ENCODE data around the gene GET3.

DNA sequence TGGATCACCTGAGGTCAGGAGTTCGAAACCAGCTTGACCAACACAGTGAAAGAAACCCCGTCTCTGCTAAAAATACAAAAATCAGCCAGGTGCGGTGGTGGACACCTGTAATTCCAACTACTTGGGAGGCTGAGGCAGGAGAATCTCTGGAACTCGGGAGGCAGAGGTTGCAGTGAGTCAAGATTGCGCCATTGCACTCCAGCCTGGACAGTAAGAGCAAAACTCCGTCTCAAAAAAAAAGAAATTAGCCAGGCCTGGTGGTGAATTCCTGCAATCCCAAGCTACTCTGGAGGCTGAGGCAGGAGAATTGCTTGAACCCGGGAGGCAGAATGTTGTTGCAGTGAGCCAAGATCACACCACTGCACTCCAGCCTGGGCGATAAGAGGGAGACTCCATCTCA, 28.7 kb upstream of the GET3 start:
- TF ChIP-seq, protein P1, sequence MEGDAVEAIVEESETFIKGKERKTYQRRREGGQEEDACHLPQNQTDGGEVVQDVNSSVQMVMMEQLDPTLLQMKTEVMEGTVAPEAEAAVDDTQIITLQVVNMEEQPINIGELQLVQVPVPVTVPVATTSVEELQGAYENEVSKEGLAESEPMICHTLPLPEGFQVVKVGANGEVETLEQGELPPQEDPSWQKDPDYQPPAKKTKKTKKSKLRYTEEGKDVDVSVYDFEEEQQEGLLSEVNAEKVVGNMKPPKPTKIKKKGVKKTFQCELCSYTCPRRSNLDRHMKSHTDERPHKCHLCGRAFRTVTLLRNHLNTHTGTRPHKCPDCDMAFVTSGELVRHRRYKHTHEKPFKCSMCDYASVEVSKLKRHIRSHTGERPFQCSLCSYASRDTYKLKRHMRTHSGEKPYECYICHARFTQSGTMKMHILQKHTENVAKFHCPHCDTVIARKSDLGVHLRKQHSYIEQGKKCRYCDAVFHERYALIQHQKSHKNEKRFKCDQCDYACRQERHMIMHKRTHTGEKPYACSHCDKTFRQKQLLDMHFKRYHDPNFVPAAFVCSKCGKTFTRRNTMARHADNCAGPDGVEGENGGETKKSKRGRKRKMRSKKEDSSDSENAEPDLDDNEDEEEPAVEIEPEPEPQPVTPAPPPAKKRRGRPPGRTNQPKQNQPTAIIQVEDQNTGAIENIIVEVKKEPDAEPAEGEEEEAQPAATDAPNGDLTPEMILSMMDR (IDR thresholded peaks at IDR 0.05; ENCODE audit: low read depth, low read length, missing input control), result no peak
- TF ChIP-seq, protein P2, sequence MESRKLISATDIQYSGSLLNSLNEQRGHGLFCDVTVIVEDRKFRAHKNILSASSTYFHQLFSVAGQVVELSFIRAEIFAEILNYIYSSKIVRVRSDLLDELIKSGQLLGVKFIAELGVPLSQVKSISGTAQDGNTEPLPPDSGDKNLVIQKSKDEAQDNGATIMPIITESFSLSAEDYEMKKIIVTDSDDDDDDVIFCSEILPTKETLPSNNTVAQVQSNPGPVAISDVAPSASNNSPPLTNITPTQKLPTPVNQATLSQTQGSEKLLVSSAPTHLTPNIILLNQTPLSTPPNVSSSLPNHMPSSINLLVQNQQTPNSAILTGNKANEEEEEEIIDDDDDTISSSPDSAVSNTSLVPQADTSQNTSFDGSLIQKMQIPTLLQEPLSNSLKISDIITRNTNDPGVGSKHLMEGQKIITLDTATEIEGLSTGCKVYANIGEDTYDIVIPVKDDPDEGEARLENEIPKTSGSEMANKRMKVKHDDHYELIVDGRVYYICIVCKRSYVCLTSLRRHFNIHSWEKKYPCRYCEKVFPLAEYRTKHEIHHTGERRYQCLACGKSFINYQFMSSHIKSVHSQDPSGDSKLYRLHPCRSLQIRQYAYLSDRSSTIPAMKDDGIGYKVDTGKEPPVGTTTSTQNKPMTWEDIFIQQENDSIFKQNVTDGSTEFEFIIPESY (IDR thresholded peaks at IDR 0.05), result no peak
- TF ChIP-seq EGR1 (IDR thresholded peaks at IDR 0.05; ENCODE audit: low read depth in 2 of 2) (no peak), TAF1 (conservative IDR thresholded peaks at IDR 0.05) (no peak), JUND (IDR thresholded peaks at IDR 0.05) (no peak)
- TF ChIP-seq, protein P3, sequence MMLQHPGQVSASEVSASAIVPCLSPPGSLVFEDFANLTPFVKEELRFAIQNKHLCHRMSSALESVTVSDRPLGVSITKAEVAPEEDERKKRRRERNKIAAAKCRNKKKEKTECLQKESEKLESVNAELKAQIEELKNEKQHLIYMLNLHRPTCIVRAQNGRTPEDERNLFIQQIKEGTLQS (IDR thresholded peaks at IDR 0.05), result no peak

Data from liver (tissue), 3 donors.